Vagina (tissue), 2 donors: ENCODE results near the gene BORCS8. TPM values are rescaled to one million over a fixed set of nuclear protein-coding genes. Genes with fewer than 3 reads are reported as not detected.
"Not testable (repeated sequence)": the region's sequence is repeated elsewhere in the genome, so short reads cannot be mapped to it uniquely, and the experiment has no call there.

ENCODE experiments used
- DNase-seq, 2 donors: peaks; one replicate each; pipeline ENCODE4 v3.0.0-alpha.2; 2017; ENCODE audit errors: extremely low spot score in 2 of 2
- H3K27ac ChIP-seq: fragments of 200-600 bp; sonication (generic); one replicate; pipeline ENCODE4 v1.5.1; 2019
- H3K27me3 ChIP-seq: fragments of 200-600 bp; sonication (generic); one replicate; pipeline ENCODE4 v1.5.1; 2019
- H3K36me3 ChIP-seq, 2 donors: fragments of 200-600 bp; sonication (generic); one replicate each; pipeline ENCODE4 v1.5.1; 2017 to 2019
- H3K4me1 ChIP-seq: fragments of 200-600 bp; sonication (generic); one replicate; pipeline ENCODE4 v1.5.1; 2019
- H3K4me3 ChIP-seq, 2 donors: fragments of 200-600 bp; sonication (generic); 1 replicate in 1 of 2; 2 replicates in 1 of 2; pipeline ENCODE4 v1.5.1; 2016 to 2019
- H3K9me3 ChIP-seq: fragments of 200-600 bp; sonication (generic); one replicate; pipeline ENCODE4 v1.5.1; 2019
- CTCF ChIP-seq, 3 experiments: fragments of 450-650 bp in 2 of 3; fragments of 200-600 bp in 1 of 3; sonication (generic) in 1 of 3; IDR thresholded peaks; one replicate each; pipeline ENCODE4 v1.5.1; 2017 to 2019; ENCODE audit warnings: antibody characterized with exemption in 3 of 3, mild to moderate bottlenecking in 2 of 3, moderate library complexity in 2 of 3
- POLR2A ChIP-seq, 2 donors: fragments of 450-650 bp; IDR thresholded peaks; one replicate each; pipeline ENCODE4 v1.6.1; 2017; ENCODE audit warnings: antibody characterized with exemption in 2 of 2, mild to moderate bottlenecking in 2 of 2, moderate library complexity in 2 of 2
- POLR2AphosphoS5 ChIP-seq, 2 donors: sonication (generic); formaldehyde crosslinking; IDR thresholded peaks; one replicate each; pipeline ENCODE4 v1.9.0; 2017; ENCODE audit warnings: antibody characterized with exemption in 2 of 2, mild to moderate bottlenecking in 2 of 2, low read depth in 1 of 2; ENCODE audit not compliant: insufficient read depth in 1 of 2
- intact Hi-C: fragments of 100-400 bp; cut with DNase I; formaldehyde crosslinking; loops from one replicate; pipeline ENCODE4 v1.15.1; 2023
- total RNA-seq: library from RNA; depleted of rRNA; stranded (reverse); fragments of >200 nt; gene quantifications from one replicate; pipeline ENCODE4 v1.2.3, GENCODE V29; 2016

The BORCS8 gene
- total RNA-seq, 1 donor from 2014 or later, result 18.9 TPM

DNA sequence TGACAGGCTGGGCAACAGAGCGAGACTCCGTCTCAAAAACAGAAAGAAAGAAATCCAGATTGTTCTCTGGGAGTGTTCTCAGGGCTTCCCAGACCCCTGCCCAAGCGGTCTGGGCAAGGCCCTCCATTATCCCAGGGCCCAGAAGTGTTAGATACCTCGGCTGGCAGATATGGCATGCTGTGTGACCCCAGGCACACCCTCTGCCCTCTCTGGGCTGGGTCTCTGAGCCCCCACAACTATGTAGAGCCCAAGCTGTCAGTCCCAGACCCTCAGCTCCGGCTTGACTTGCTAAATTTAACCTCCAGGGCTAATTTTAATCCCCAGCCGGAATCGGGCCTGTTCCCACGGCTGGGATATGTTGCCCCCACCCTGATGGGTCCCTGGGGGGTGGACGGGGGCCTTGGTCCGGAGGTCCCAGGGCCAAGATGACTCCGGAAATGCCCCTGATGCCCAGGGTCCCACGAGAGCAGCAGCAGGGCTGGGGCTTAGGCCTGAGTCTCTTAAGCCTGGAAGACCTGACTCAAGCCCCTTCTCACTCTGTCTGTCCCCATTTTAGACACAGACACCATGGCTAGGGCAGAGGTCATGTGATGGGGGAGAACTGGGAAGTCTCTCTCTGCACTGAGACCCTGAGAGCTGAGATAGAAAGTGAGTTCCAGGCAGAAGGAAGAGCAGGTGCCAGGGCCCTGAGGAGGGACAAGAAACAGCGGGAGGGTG is 39.1 kb downstream of the BORCS8 start:
- intact Hi-C loops, result no loop called here
- H3K4me3 ChIP-seq, result no peak overlapping the region
- no peaks in the 10 kb centered on the region for H3K4me1 ChIP-seq
- peaks cover 0 to 16% of the 10 kb centered on the region in 2 donors for H3K36me3 ChIP-seq
- no peak overlapping the region for H3K27ac ChIP-seq
- no peaks in the 10 kb centered on the region for H3K27me3 ChIP-seq
- no peak for DNase-seq
- H3K9me3 ChIP-seq, result no peaks in the 10 kb centered on the region
- TF ChIP-seq POLR2A (IDR thresholded peaks at IDR 0.05) (no peak), POLR2AphosphoS5 (IDR thresholded peaks at IDR 0.05; ENCODE audit: insufficient read depth in 1 of 2, low read depth in 1 of 2) (no peak), CTCF (IDR thresholded peaks at IDR 0.05) (no peak)

DNA sequence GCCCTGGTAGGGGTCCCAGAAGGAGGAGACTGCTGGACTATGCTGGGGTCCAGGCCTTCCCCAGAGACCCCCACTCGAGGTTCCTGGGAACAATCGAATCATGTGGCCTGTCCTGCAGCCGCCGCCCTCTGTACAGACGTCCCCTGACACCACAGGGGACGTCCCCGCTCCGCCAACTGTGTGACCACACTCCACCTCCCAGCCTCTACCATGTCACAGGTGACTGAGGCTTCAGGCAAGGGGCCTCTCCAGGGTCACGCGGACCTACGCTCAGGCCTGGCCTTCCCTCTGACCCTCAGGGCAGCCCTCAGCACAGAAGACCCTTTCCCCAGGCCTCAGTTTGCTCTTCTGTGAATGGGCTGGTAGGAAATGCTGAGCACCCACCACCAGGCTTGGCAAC is 40.5 kb downstream of the BORCS8 start:
- TF ChIP-seq CTCF (IDR thresholded peaks at IDR 0.05), result no peak
- no peak for TF ChIP-seq POLR2AphosphoS5 (IDR thresholded peaks at IDR 0.05; ENCODE audit: insufficient read depth in 1 of 2, low read depth in 1 of 2)
- no peak for TF ChIP-seq POLR2A (IDR thresholded peaks at IDR 0.05)
- H3K36me3 ChIP-seq, result peaks cover 0 to 16% of the 10 kb centered on the region in 2 donors
- H3K4me3 ChIP-seq, result no peak overlapping the region
- intact Hi-C loops, result no loop called here
- no peaks in the 10 kb centered on the region for H3K27me3 ChIP-seq
- no peak for DNase-seq
- no peaks in the 10 kb centered on the region for H3K4me1 ChIP-seq
- no peak overlapping the region for H3K27ac ChIP-seq
- no peaks in the 10 kb centered on the region for H3K9me3 ChIP-seq

- intact Hi-C loops, result no loop called here
- Histone ChIP-seq H3K4me3 (no peak overlapping the region), H3K4me1 (peaks cover 10% of the 10 kb centered on the region), H3K36me3 (peaks cover 0 to 15% of the 10 kb centered on the region in 2 donors), H3K9me3 (no peaks in the 10 kb centered on the region), H3K27me3 (no peaks in the 10 kb centered on the region), H3K27ac (no peak overlapping the region)
- TF ChIP-seq POLR2A (IDR thresholded peaks at IDR 0.05), result no peak
- no peak for TF ChIP-seq CTCF (IDR thresholded peaks at IDR 0.05)
- TF ChIP-seq POLR2AphosphoS5 (IDR thresholded peaks at IDR 0.05; ENCODE audit: insufficient read depth in 1 of 2, low read depth in 1 of 2), result no peak
- DNase-seq, result no peak
Measured at GRCh38 chr19:19149435-19149834, 42.5 kb downstream of the BORCS8 start.

DNA sequence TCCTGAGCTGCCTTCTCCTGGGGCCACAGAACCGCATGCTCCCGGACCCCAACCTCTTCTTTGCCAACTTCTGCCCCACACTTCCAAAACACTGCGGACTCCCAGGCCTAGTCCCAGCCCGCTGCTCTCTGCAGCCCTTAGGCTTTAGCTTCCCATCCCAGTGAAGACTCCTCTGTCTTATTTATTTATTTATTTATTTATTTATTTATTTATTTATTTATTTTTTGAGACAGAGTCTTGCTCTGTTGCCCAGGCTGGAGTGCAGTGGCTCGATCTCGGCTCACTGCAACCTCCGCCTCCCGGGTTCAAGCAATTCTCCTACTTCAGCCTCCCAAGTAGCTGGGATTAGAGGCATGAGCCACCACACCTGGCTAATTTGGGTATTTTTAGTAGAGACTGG is 43.4 kb downstream of the BORCS8 start:
- DNase-seq, H3K27ac ChIP-seq, H3K4me3 ChIP-seq, H3K4me1 ChIP-seq, H3K27me3 ChIP-seq, H3K9me3 ChIP-seq, intact Hi-C loops: not testable (repeated sequence)
- H3K36me3 ChIP-seq, result peaks cover 0 to 15% of the 10 kb centered on the region in 2 donors

- no peak for DNase-seq
- TF ChIP-seq CTCF (IDR thresholded peaks at IDR 0.05) (no peak), POLR2A (IDR thresholded peaks at IDR 0.05) (no peak), POLR2AphosphoS5 (IDR thresholded peaks at IDR 0.05; ENCODE audit: insufficient read depth in 1 of 2, low read depth in 1 of 2) (no peak)
- intact Hi-C loops, result no loop called here
- no peaks in the 10 kb centered on the region for H3K27me3 ChIP-seq
- H3K4me3 ChIP-seq, result no peak overlapping the region
- peaks cover 0 to 15% of the 10 kb centered on the region in 2 donors for H3K36me3 ChIP-seq
- no peaks in the 10 kb centered on the region for H3K9me3 ChIP-seq
- H3K4me1 ChIP-seq, result peaks cover 10% of the 10 kb centered on the region
- H3K27ac ChIP-seq, result no peak overlapping the region
Measured at GRCh38 chr19:19147344-19147743, 44.6 kb downstream of the BORCS8 start.
